ENCODE measurements around the gene SLC6A12. TPM values are rescaled to one million over a fixed set of nuclear protein-coding genes. Genes with fewer than 3 reads are reported as not detected.

The SLC6A12 gene
- total and polyA plus RNA-seq, 9 of the 15 experiments (the other 6 are each of a cell fraction or from before 2014, with no cell fraction given): not detected

GRCh38 chr12:195951-196350 is 18.0 kb downstream of the SLC6A12 start:
- ChIA-PET POLR2A (interaction anchor here (0.6 kb wide), 1 partner anchor 59 kb away, joined by 3 read pairs; no protein-coding TSS in a partner anchor), CTCF (ENCODE audit: low intra/inter-chr PET ratio) (no interaction called here)
- Histone ChIP-seq H3K79me2 (ENCODE audit: control insufficient read depth, insufficient read depth, low read length) (no peaks in the 10 kb centered on the region), H3K27me3 (ENCODE audit: control insufficient read depth in 2 of 2, insufficient read depth in 2 of 2, low read length in 2 of 2) (peaks cover 9 to 51% of the 10 kb centered on the region in 2 experiments; a peak in 4 of 5 replicates), H3K9ac (ENCODE audit: insufficient read depth in 1 of 2, low read depth in 2 of 2, low read length in 2 of 2) (no peak overlapping the region), H3K4me1 (replicated peaks in 1 of 2; ENCODE audit: control insufficient read depth in 2 of 2, insufficient read depth in 2 of 2, low read length in 2 of 2) (peaks cover 0 to 2% of the 10 kb centered on the region in 2 experiments; a peak in 3 of 5 replicates), H2AFZ (ENCODE audit: low read depth, low read length) (no peak overlapping the region), H3K27ac (ENCODE audit: extremely low read depth, low read depth, low read length) (no peak overlapping the region), H4K20me1 (replicated peaks; ENCODE audit: control insufficient read depth, insufficient read depth, low read length) (peaks cover 4% of the 10 kb centered on the region; the same call in 1 of the 2 replicates), H3K36me3 (ENCODE audit: control insufficient read depth, insufficient read depth, low read length) (no peaks in the 10 kb centered on the region), H3K4me3 (no peak overlapping the region), H3K4me2 (ENCODE audit: insufficient read depth, low read length) (no peak overlapping the region), H3K9me3 (replicated peaks; ENCODE audit: control insufficient read depth, insufficient read depth, low read depth, low read length) (no peaks in the 10 kb centered on the region), H3K9me1 (ENCODE audit: control insufficient read depth, insufficient read depth, low read length) (no peaks in the 10 kb centered on the region)
- 0% methylated on average over 2 of the region's 15 CpGs for WGBS (ENCODE audit: insufficient coverage, low coverage, missing lambda C conversion rate)
- in situ Hi-C loops (cut with MboI): no loop called here
- intact Hi-C loops (cut with micrococcal nuclease): no loop called here
- DNase-seq (ENCODE audit: extremely low read depth in 1 of 4, low spot score in 3 of 4): no peak
- no TSS peak for BruUV-seq (replicated peaks)
- ATAC-seq: no peak
- FAIRE-seq: no peak
- TF ChIP-seq ZNF518B (CRISPR knock-in tag; IDR thresholded peaks at IDR 0.05) (no peak), HNRNPLL (IDR thresholded peaks at IDR 0.05; ENCODE audit: low read depth, low read length, poor library complexity, severe bottlenecking) (no peak), ERF (CRISPR knock-in tag; IDR thresholded peaks at IDR 0.05) (no peak), PML (IDR thresholded peaks at IDR 0.05; ENCODE audit: low read length) (no peak), ETV6 (IDR thresholded peaks at IDR 0.05; ENCODE audit: borderline replicate concordance in 1 of 2, low read depth in 2 of 2, low read length in 1 of 2) (no peak), ETV6 (CRISPR knock-in tag; IDR thresholded peaks at IDR 0.05; ENCODE audit: borderline replicate concordance) (no peak), SIRT6 (IDR thresholded peaks at IDR 0.05; ENCODE audit: low read depth, low read length) (no peak), MYNN (IDR thresholded peaks at IDR 0.05) (no peak), MYNN (CRISPR knock-in tag; IDR thresholded peaks at IDR 0.05) (no peak), RAD21 (CRISPR knock-in tag; conservative IDR thresholded peaks at IDR 0.05 in 1 of 2, IDR thresholded peaks at IDR 0.05 in 1 of 2) (no peak), SP1 (CRISPR knock-in tag; IDR thresholded peaks at IDR 0.05) (no peak), ZNF384 (IDR thresholded peaks at IDR 0.05; ENCODE audit: low read depth, low read length) (no peak), E2F5 (CRISPR knock-in tag; IDR thresholded peaks at IDR 0.05) (no peak), ZFP30 (CRISPR knock-in tag; IDR thresholded peaks at IDR 0.05; ENCODE audit: borderline replicate concordance) (no peak), EWSR1 (IDR thresholded peaks at IDR 0.05; ENCODE audit: borderline replicate concordance, low read depth, partially characterized antibody) (no peak), KDM2B (CRISPR knock-in tag; IDR thresholded peaks at IDR 0.05) (no peak), MCM2 (IDR thresholded peaks at IDR 0.05; ENCODE audit: low read depth) (no peak), NEUROD1 (IDR thresholded peaks at IDR 0.05; ENCODE audit: borderline replicate concordance, low read depth, low read length, partially characterized antibody) (no peak), DDX20 (tag; IDR thresholded peaks at IDR 0.05; ENCODE audit: low read depth) (no peak)
